ENCODE measurements around the gene ARIH2.
"Not testable (repeated sequence)": the region's sequence is repeated elsewhere in the genome, so short reads cannot be mapped to it uniquely, and the experiment has no call there.

The ARIH2 gene

DNA sequence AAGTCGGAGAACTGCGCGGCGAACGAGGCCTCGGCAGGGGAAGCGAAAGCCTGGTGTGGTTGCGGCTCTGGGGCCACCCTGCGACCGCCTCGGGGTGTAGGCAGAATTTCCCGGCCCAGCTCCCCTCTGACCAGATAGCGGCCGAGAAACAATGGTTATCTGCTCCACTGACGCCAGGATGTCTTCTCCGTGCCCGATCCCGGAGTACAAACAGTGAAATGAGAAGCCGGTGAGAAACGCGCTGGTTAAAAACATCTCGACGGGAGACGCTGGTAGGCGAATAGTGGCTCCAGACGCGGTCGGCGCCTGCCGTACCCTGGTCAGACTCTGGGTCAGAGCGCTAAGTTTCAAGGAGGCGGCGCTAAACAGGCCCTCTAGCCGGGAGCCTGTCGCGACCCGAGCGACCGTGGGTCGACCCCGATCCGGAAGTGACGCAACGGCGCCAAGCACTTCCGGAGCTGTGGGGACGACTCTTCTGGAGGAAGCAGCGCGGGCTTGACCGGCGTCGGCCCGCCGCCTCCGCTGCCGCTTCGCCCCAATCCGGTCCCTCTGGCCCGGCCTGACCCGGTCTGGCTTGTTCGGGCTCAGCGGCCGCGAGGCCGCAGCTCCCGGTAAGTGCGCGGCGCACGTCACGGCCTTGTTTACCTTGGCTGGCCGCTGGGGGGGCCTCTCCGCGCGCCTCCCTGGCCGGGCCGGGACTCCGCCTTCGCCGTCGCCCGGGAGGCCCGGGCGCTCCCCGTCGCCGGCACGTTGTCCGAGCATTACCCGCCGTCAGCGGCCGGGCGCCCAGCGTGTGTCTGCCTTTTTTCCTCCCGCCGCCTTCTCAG lies at the start of gene ARIH2:
TSS of gene ARIH2 (plus strand) at position 455 of the 827 bp plus-strand sequence. CDS start 8,717 bp downstream, outside the sequence.
- peak; percentile 93 for DNase-seq

DNA sequence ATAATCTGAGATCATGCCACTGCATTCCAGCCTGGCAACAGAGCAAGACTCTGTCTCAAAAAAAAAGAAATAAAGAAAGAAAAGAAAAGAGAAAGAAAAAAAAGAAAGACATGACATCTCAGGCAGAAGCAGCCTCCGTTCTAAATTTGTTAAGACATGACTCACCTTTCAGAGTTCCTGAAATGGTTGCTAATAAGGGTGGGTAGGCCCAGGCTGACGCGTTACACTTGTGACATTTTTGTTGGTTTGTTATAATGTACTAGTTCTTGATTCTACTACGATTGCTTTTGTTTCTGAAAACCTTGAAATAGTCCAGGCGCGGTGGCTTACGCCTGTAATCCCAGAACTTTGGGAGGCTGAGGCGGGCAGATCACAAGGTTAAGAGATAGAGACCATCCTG lies 41.0 kb upstream of the ARIH2 start:
- peak; percentile 61 for DNase-seq

DNA sequence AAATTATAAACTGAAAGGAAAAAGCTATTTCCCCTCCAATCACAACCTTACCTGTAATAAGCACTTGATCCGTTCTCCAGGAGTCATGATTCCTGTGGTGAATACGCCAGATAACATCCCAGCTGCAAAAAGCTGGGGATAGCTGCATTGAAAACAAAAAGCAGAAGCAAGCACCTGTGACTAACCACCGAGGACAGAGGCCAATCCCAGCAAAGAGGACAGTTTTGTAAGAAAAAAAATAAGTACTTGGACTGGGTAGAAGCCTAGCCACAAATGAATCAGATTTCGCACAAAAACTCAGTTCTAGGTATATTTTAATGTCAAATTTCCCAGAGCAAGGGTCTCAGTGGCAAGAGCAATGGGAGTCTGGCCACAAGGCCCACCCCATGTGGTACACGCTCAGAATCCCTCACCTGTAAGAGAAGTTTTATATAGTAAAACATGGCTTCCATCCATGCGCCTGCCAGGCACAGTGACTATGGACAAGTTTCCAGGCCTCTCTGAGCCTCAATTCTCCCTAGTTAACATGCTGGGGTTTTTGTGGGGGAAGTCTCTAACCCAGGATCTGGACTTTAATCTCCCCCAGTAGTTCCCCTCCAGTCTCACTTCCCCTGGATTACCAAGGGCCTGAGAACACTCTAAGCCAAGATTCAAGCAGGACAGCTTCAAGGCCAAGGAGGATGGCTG lies 39.2 kb upstream of the ARIH2 start:
- peak; percentile 84 for DNase-seq

DNA sequence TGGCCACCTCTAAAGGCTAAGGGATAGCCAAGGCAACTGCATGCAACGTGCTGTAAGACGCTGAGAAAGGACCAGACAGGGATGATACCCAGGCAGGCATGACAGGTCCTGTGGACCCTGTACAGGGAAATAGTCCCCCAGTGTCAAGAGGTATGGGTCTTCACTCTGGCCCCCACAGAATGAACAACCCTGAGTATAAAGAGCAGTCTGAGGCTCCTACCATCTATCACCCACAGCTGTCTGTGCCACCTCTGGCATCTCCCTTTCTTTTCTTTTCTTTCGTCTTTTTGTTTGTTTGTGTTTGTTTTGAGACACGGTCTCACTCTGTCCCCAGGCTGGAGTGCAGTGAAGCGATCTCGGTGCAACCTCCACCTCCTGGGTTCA lies 38.7 kb upstream of the ARIH2 start:
- no peak for DNase-seq

DNA sequence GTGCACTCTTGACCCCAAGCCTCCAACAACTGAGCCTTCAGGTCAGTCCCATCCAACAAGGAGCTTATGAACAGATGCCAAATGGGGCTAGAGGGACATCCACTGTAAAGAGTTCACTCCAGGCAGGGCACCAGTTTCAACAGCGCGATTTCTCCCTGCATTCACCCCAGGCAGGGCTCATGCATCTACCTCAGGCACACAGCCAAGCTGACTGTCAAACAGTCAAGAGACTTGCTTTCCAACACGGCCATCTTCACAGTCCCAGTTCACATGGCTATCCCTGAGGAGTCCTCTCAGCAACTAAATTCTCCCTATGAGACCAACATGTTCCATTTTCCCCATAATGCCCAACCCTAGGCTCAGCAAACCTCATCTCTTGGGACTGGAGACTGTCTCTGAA lies 37.6 kb upstream of the ARIH2 start:
- DNase-seq, result no peak

DNA sequence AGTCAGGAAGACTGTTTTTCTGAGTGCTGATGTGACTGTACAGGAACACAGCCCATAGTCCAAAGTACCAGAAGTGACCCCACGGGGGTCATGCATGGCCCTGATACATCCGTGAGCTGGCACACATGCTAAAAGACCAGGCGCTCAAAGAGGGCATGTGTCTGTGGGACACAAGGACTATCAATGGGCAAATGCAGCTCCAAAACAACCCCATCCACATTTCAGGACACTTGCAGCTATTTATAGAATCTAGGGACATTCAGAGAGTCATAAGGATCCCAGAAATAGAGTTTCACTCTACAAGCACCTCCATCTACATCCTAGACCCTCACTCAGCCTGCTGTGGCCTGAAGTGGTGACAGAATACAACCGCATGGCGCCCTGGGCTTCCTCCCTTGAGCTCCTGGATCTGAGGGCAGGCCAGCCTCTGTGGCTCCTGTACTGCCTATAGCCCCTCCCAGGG lies 37.0 kb upstream of the ARIH2 start:
- no peak for DNase-seq

DNA sequence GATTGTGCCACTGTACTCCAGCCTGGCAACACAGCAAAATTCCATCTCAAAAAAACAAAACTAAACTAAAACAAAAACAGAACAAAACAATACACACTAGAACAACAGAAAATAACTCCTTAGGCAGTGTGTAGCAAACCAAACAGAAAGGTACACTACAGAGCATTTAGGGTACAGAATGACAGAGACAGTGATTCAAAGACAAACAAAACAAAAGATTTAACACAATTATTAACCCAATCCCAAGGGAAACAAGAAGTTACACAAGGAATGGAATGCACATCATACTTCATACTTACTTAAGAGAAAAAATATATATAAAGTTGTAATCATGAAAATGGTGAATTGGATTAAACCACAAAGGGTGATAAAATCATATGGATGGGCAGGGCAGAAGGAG lies 32.9 kb upstream of the ARIH2 start:
- no peak for DNase-seq

DNA sequence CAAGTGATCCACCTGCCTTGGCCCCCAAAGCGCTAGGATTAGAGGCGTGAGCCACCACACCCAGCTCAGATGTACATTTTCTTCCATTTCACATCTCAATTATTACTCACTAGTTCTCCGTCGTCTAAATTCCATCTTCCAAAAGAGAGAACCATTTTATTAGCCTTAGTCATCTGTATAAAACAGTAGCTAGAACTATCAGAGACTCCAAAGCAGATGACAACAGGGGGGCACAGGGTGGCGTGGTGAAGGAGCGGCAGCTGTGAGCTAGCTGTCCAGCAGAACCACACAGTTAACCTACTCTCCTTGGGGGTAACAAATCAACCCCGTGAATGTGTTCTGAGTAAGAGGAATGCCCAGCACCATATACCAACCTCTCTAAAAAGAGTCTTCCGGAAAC lies 27.0 kb upstream of the ARIH2 start:
- DNase-seq, result no peak

DNA sequence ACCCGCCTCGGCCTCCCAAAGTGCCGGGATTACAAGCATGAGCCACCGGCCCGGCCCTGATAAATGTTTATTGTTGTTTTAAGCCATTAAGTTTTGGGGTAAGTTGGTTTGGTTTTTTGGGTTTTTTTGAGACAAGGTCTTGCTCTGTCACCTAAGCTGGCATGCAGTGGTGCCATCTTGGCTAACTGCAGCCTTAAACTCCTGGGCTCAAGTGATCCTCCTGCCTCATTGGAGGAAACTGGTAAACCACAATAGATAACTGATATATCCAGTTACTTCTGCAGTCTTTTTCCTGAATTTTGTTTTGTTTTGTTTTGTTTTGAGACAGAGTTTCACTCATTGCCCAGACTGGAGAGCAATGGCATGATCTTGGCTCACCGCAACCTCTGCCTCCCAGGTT lies 24.1 kb upstream of the ARIH2 start:
- DNase-seq, result no peak

DNA sequence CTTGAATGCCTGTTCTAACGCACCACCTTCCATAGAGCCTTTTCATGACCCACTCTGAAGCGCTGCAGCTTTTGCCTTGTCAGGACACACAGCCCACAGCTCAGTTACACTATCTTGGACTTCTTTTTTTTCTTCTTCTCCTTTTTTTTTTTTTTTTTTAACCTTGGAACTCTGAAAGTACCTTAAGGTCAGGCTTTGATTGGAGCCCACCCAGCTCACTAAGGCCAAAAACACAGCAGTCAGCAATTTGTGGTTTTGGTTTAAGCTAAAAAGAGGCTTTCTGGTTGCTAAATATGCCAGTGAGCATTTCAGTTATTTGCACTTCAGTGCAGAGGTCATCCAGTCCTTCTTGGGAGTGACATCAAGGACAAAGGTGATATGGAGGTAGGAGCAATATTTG lies 21.7 kb upstream of the ARIH2 start:
- DNase-seq, result peak; percentile 67

DNA sequence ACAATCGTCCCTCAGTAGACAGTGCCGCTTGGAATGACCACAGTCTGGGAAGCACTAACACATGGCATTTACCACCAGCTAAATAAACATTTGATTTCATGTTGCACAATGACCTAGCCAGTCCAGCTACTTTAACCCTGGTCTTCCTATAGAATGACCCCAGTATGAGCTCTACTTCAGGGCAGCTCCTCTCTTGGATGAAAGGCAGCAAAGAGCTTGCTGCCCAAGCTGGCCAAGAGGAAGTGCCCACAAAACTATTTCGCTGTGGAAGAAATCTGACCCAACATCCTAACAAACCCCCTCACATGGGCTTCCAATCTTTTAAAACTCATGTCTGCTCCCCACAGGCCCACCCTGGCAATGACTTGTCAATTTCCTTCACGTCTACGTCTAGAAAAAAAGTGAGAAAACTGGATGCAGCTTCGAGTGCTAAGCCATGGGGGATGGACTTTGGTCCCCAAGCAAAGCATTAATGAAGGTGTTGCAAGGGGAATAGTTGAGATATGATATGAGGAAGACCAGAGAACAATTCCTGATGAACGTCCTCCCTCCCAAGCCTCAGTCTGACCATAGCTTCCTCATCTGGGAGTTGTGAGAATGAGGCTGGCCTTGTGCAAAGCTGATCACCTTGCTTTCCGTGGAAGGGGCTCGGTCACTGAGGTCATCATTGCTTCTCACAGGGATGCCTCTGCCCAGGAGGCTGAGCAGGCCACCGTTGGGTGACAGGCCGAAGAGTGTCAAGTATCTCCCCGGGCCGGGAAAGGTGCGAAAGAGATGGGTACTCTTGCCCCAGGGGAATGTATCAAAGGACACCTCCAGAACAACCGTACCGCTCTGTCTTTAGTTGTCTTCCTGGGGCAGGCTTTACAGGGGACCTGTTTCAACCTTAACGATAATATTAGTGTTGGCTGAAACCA lies 20.9 kb upstream of the ARIH2 start:
- no peak for DNase-seq

DNA sequence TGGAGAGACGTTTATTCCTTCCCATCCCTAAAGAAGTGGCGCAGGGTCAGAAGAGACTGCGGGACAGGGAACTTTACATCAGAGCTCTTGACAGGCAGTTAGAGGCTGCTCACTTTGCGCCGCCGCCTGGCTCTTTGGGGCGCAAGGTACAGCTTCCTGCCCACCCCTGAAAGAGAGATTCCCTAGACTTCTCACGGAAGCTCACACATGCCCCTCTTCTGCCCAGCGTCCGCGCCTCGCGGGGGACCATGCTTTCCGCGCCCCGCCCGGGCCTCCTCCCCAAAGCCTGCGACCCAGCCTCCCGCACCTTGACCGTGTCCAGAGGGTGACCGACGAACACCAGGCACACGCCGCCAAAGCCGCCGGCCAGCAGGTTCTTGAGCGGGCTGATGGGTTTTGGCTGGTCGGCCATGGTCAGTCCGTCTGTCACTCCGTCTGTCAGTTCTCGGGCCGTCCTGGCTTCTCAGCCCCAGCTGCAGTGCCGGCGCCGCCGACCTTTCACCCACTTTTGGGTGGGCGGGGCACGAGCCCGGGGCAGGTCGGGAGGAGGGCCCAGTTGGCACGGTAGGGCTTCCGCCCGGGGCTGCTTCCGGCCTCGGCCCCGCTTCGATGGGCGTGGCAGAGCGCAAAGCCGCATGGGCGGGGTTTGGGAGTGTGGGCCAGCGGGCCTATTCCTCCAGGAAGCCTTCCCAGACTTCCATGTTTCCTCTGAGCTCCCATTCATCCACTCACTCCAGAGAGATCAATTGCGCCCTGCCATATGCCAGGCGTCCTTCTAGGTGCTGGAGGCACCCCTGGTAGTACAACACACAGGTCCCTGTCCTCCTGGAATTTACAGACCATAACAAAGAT lies 20.0 kb upstream of the ARIH2 start, which contains the start of gene SLC25A20:
TSS of gene SLC25A20 (minus strand) at position 500 of the 852 bp plus-strand sequence. CDS start at position 412, 88 bp downstream.
- DNase-seq, result peak; percentile 80

DNA sequence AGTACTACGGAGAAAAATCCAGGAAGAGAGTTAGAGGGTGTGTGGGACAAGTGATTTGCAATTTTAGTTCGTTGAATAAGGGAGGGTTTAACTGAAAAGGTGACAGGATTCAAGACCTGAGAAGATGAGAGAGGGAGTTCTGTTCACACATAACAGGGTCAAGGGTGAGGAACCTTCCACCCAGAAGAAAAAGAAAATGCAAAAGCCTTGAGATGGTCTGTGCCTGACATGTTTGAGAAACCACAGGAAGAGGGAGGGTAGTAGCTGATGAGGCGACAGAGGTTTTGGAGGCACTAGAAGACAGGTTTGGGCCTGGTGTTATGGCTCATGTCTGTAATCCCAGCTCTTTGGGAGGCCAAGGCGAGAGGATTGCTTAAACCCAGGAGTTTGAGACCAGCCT lies 19.4 kb upstream of the ARIH2 start:
- peak; percentile 41 for DNase-seq

DNA sequence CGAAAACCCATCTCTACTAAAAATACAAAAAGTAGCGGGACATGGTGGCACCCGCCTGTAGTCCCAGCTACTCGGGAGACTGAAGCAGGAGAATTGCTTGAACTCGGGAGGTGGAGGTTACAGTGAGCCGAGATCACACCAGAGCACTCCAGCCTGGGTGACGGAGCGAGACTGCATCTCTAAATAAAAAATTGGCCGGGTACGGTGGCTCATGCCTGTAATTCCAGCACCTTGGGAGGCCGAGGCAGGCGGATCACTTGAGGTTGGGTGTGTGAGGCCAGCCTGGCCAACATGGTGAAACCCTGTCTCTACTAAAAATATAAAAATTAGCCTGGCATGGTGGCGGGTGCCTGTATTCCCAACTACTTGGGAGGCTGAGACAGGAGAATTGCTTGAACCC lies 11.6 kb upstream of the ARIH2 start:
- not testable (repeated sequence) for DNase-seq

DNA sequence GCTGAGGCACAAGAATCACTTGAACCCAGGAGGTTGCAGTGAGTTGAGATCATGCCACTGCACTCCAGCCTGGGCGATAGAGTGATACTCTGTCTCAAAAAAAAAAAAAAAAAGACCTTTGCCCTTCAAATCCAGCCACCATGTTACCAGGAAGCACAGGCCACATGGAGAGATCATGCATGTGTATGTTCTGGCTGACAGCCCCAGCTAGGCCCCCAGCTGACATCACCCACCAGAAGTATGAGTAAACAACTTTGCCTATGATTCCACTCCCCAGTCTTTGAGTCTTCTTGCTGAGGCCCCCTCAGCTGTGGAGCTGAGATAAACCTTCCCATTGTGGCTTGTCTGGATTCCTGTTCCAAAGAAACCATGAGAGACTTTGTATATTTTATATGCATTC lies 3.3 kb upstream of the ARIH2 start:
- DNase-seq, result no peak

DNA sequence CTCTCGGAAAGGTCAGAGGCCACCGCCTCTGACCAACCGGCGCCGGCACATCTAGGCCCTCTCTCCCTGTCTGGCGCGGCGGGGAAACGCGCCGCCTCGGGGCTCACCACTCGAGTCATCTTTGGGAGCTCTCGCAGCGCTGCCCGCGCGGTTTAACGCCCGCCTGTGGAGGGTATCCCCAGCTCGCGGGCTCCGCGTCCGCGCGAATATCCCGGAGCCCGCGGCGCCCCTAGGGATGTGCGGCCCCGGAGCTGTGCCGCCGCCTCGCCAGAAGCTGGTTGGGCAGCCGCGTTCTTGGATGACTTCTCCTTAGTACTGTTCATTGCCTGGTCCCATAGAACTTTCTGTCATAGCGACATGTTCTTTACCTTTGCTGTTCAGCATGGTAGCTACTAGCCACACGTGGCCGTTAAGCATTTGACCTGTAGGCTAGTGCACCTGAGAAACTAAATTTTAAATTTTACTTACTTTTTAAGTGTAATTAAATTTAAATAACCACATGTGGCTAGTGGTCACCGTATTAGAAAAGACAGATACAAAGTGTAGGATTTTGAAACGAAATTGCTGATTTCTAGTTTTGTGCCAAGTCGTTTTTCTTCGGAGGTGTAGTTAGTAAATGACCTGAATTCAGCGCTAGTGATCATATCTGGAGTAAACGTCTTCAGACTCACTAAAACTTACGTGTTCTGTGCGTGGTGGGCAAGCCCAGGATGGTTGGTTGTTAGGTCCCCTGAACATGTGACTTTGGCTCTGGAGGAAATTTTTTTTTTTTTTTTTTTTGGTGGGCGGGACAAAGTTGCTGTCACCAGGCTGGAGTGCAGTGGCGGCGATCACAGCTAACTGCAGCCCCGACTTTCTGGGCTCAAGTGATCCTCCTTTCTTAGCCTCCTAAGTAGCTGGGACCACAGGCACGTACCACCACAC lies 835 bp downstream of the ARIH2 start:
- peak; percentile 77 for DNase-seq

DNA sequence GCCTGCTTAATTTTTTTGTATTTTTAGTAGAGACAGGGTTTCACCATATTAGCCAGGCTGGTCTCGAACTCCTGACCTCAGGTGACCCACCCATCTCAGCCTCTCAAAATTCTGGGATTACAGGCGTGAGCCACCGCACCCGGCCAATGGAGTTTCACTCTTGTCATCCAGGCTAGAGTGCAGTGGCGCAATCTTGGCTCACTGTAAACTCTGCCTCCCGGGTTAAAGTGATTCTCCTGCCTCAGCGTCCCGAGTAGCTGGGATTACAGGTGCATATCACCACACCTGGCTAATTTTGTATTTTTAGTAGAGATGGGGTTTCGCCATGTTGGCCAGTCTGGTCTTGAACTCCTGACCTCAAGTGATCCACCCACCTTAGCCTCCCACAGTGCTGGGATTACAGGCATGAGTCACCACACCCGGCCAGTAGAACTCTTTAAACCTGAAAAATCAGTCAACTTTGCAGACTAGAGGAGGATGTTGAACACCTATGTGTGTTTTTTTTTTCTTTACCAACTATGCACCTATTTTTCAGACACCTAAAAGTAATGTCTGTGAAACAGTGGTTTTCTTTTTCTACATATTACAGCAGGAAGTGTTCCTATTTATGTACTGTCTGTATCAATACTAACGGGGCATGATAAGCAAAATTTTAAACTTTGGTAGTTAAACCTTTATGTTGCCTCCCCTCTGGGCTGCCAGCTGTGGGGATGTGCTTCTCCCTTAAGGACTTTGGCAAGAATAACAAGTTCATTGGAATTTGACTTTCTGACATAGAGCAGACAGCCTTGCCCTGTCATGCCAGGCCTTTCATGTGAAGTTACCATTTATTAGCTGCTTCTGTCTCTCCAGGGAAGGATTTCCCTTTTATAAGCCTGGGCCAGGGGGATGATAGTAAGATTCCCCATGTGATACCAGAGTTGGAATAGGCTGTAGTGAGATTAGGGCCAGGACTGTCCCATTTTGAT lies 8.1 kb downstream of the ARIH2 start:
- DNase-seq, result no peak

DNA sequence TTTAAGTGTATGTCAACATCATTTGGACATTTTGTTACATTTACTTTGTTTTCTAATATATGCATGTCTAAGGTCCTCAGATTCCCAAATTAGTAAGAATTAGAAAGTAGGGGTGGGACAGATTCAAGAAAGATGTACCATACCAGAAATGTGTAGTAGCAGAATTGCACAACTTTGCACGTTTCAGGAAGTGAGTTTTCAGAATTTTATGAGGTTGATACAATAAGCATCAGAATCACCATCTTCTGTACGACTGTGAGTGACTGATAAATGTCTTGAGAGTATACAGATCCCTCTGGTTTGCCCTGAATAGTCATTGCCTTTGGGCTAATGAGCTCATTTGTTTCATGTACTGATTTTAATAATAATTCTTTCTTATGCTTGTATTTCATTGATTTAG lies 9.3 kb downstream of the ARIH2 start:
- peak; percentile 45 for DNase-seq

DNA sequence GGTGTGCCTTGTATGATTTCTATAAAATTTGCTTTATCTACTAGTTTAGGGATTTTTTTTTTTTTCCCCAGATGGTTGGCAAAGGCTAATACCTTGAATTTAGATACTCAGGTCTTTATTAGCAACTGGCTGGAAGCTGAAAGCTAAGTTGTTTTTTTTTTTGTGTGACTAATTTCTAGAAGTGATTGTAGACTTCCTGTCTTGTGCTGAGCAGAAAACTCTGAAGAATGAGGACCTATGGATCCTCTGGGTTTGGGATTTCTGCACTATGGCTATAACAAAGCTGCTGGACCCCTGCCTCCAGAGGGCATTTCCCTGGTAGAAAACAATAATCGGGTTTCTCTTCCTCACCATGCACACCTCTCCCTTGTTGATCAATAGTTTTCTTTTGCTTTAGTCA lies 10.0 kb downstream of the ARIH2 start:
- no peak for DNase-seq

All from MV-4-11 (cell line).